Measurements from ENCODE around the gene ACTMAP.
A peak's percentile ranks its signal among the peaks of the same experiment; 100 is the strongest.
"Not testable (repeated sequence)": the region's sequence is repeated elsewhere in the genome, so short reads cannot be mapped to it uniquely, and the experiment has no call there.

Gene ACTMAP

GRCh38 chr19:40750058-40750873 lies at the start of gene ACTMAP:
Gene ACTMAP, minus strand, starts transcription at chr19:40750477. Its CDS starts 674 bp downstream, at chr19:40749803.
- peak; percentile 100 for DNase-seq (ENCODE audit: low spot score)

- DNase-seq (ENCODE audit: low spot score), result peak; percentile 23
These were observed 49.5 kb upstream of the ACTMAP start for GRCh38 chr19:40799558-40800338.

GRCh38 chr19:40798683-40799557 lies 48.6 kb upstream of the ACTMAP start, which contains the start of gene EGLN2:
Gene EGLN2, plus strand, starts transcription at chr19:40799191. Its CDS starts 1,382 bp downstream, at chr19:40800573.
- peak; percentile 99 for DNase-seq (ENCODE audit: low spot score)

- DNase-seq (ENCODE audit: low spot score), result peak; percentile 76
These were observed 47.8 kb upstream of the ACTMAP start for GRCh38 chr19:40797963-40798682.

- DNase-seq (ENCODE audit: low spot score), result no peak
These were observed 47.1 kb upstream of the ACTMAP start for GRCh38 chr19:40797166-40797962.

- DNase-seq (ENCODE audit: low spot score), result no peak
These were observed 41.7 kb upstream of the ACTMAP start for GRCh38 chr19:40791996-40792395.

- no peak for DNase-seq (ENCODE audit: low spot score)
These were observed 41.1 kb upstream of the ACTMAP start for GRCh38 chr19:40791349-40791748.

GRCh38 chr19:40786060-40787037 lies 36.1 kb upstream of the ACTMAP start:
- no peak for DNase-seq (ENCODE audit: low spot score)

GRCh38 chr19:40785526-40785925 lies 35.2 kb upstream of the ACTMAP start:
- DNase-seq (ENCODE audit: low spot score), result no peak

- DNase-seq (ENCODE audit: low spot score), result not testable (repeated sequence)
These were observed 33.9 kb upstream of the ACTMAP start for GRCh38 chr19:40784146-40784545.

GRCh38 chr19:40783711-40784110 lies 33.4 kb upstream of the ACTMAP start:
- DNase-seq (ENCODE audit: low spot score), result no peak

GRCh38 chr19:40781140-40781539 lies 30.9 kb upstream of the ACTMAP start:
- no peak for DNase-seq (ENCODE audit: low spot score)

- no peak for DNase-seq (ENCODE audit: low spot score)
These were observed 30.3 kb upstream of the ACTMAP start for GRCh38 chr19:40780582-40780981.

GRCh38 chr19:40778706-40779284 lies 28.5 kb upstream of the ACTMAP start:
- DNase-seq (ENCODE audit: low spot score), result peak; percentile 43

- peak; percentile 99 for DNase-seq (ENCODE audit: low spot score)
These were observed 27.8 kb upstream of the ACTMAP start, which contains the start of gene RAB4B for GRCh38 chr19:40777937-40778705. Gene RAB4B, plus strand, starts transcription at chr19:40778247. Its CDS starts 129 bp downstream, at chr19:40778376.

- DNase-seq (ENCODE audit: low spot score), result no peak
These were observed 27.3 kb upstream of the ACTMAP start for GRCh38 chr19:40777645-40777936.

- peak; percentile 89 for DNase-seq (ENCODE audit: low spot score)
These were observed 26.8 kb upstream of the ACTMAP start for GRCh38 chr19:40776932-40777644.

GRCh38 chr19:40776364-40776763 lies 26.1 kb upstream of the ACTMAP start:
- no peak for DNase-seq (ENCODE audit: low spot score)

Measured in kidney tubule cell (primary cell).